Esophagus squamous epithelium (tissue), 4 donors: ENCODE measurements around the gene NR2F1-AS1.

Experiments
- POLR2A ChIP-seq, 4 donors: fragments of 450-650 bp; IDR thresholded peaks; one replicate each; pipeline ENCODE4 v1.6.1; 2017; ENCODE audit warnings: antibody characterized with exemption in 4 of 4, mild to moderate bottlenecking in 4 of 4, moderate library complexity in 3 of 4
- TF ChIP-seq, protein P1 (sequence below), 6 experiments: fragments of 450-650 bp in 4 of 6; fragments of 200-600 bp in 2 of 6; sonication (generic) in 2 of 6; IDR thresholded peaks; one replicate each; pipeline ENCODE4 v1.5.1; 2016 to 2019; ENCODE audit warnings: antibody characterized with exemption in 6 of 6, mild to moderate bottlenecking in 4 of 6, moderate library complexity in 4 of 6

DNA sequence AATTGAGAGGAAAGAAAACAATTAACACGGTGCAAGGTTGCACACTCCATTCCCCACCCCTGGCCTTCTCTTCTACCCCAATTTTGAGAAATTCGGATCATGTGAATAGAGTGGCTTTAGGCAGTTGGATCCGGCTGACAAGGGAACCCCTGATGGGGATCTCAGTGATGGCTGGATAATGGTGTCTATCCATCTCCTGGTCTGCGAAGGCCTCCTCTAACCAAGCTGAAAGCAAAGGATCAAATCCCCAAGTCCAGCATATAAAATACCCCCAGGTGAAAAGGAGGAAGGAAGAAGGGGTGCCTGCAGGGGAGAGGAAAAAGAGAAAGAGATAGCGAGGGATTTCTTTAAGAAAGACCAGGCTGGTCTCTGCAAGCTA, 18.0 kb upstream of the NR2F1-AS1 start:
- TF ChIP-seq, protein P1, sequence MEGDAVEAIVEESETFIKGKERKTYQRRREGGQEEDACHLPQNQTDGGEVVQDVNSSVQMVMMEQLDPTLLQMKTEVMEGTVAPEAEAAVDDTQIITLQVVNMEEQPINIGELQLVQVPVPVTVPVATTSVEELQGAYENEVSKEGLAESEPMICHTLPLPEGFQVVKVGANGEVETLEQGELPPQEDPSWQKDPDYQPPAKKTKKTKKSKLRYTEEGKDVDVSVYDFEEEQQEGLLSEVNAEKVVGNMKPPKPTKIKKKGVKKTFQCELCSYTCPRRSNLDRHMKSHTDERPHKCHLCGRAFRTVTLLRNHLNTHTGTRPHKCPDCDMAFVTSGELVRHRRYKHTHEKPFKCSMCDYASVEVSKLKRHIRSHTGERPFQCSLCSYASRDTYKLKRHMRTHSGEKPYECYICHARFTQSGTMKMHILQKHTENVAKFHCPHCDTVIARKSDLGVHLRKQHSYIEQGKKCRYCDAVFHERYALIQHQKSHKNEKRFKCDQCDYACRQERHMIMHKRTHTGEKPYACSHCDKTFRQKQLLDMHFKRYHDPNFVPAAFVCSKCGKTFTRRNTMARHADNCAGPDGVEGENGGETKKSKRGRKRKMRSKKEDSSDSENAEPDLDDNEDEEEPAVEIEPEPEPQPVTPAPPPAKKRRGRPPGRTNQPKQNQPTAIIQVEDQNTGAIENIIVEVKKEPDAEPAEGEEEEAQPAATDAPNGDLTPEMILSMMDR (IDR thresholded peaks at IDR 0.05) = no peak
- no peak for TF ChIP-seq POLR2A (IDR thresholded peaks at IDR 0.05)
